AG09319 (cell line): ENCODE data around the gene EIF5B.

Experiments
- DNase-seq: peaks from one replicate; pipeline ENCODE4 v3.0.0-alpha.2; 2010; ENCODE audit warnings: low read depth; ENCODE audit errors: extremely low read depth
- TF ChIP-seq, protein P1 (sequence below): IDR thresholded peaks from 2 replicates; pipeline ENCODE4 v1.5.1; 2011; ENCODE audit warnings: low read depth, mild to moderate bottlenecking, inconsistent platforms, low read length, moderate library complexity

EIF5B gene

GRCh38 chr2:99376254-99376864 lies 39.2 kb downstream of the EIF5B start:
- no peak for DNase-seq
- TF ChIP-seq, protein P1, sequence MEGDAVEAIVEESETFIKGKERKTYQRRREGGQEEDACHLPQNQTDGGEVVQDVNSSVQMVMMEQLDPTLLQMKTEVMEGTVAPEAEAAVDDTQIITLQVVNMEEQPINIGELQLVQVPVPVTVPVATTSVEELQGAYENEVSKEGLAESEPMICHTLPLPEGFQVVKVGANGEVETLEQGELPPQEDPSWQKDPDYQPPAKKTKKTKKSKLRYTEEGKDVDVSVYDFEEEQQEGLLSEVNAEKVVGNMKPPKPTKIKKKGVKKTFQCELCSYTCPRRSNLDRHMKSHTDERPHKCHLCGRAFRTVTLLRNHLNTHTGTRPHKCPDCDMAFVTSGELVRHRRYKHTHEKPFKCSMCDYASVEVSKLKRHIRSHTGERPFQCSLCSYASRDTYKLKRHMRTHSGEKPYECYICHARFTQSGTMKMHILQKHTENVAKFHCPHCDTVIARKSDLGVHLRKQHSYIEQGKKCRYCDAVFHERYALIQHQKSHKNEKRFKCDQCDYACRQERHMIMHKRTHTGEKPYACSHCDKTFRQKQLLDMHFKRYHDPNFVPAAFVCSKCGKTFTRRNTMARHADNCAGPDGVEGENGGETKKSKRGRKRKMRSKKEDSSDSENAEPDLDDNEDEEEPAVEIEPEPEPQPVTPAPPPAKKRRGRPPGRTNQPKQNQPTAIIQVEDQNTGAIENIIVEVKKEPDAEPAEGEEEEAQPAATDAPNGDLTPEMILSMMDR, result no peak

DNA sequence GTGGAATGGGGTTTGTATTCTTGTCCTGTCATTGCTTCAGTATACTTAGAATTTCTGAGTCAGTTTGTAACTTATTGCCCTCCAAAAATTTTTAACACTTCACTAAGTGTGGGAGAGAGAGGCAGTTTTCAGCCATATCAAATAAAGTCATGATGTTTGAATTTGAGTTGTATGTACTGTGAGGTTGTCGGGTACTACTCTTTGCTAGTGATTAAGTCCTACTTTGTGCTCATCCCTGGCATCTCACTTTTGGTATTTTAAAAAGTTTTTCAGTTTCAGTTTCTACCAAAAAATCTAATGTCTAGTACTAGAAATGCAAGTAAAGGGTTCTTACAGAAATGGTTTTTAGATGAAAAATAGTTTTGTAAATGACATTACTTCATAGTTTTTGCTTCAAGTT lies 40.7 kb downstream of the EIF5B start:
- DNase-seq, result no peak

DNA sequence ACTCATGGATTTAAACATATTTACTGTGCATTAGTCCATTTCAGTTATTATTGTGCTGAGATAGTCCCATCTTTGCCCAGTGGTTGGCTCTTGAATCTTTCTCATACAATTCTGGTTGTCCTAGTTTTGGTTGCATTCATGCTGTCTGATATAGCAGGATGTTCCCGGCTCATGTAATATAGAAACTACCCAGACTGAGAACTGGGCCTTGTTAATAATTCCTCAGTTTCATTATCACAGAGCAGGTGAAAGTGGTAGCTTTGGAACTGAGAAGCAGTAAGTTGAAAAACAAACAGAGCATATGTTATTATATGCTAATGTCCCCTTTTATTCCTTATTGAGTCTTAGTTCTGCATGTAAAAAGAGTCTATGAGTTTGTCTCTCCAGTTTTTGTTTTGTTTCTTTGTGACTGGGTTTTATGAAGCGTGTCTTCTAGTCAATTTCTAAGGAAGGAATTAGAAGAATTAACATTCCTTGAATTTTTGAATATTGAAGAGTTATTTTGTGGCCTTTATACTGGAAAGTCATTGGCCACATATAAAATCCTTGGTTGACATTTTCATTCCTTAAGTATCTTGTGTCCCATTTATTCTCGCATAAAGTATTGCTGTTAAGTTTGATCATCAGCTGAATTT lies 43.3 kb downstream of the EIF5B start:
- TF ChIP-seq, protein P1, result no peak
- no peak for DNase-seq

More for the DNA sequence above, 40.7 kb downstream of the EIF5B start:
- TF ChIP-seq, protein P1, result no peak

- TF ChIP-seq, protein P1, result no peak
- DNase-seq, result no peak
Observed at GRCh38 chr2:99382143-99382542, 45.0 kb downstream of the EIF5B start.

- no peak for DNase-seq
- TF ChIP-seq, protein P1, result no peak
Observed at GRCh38 chr2:99386011-99386410, 48.8 kb downstream of the EIF5B start.

DNA sequence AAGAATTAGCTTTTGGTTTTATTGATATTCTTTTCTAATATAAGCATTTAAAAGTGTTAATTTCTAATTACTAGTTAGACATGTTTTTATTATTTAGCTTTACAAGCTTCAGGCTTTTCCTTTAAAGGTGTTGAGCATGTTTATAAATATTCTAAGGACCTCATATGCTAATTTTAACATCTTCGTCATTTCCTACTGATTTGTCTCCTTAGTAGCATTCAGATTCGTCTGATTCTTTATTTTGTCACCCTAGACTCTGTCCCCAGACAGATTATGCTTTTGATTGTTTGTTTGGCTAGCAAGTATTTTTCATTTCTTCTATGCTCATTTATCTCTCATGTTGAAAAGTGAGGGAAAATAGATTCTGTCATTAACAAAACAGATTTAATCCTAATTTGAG lies 51.7 kb downstream of the EIF5B start:
- DNase-seq, result no peak
- TF ChIP-seq, protein P1, result no peak

- TF ChIP-seq, protein P1, result no peak
- no peak for DNase-seq
Observed at GRCh38 chr2:99389371-99389770, 52.2 kb downstream of the EIF5B start.
